ENCODE measurements around the gene COQ10A.
"Not testable (repeated sequence)": the region's sequence is repeated elsewhere in the genome, so short reads cannot be mapped to it uniquely, and the experiment has no call there.

Gene COQ10A

GRCh38 chr12:56280849-56281248, 14.1 kb downstream of the COQ10A start:
- DNase-seq: no peak

GRCh38 chr12:56282030-56282429, 15.3 kb downstream of the COQ10A start:
- DNase-seq: no peak

GRCh38 chr12:56282579-56282978, 15.8 kb downstream of the COQ10A start:
- no peak for DNase-seq

GRCh38 chr12:56284263-56284662, 17.5 kb downstream of the COQ10A start:
- DNase-seq: not testable (repeated sequence)

GRCh38 chr12:56286044-56286830, 19.5 kb downstream of the COQ10A start:
- DNase-seq: no peak

GRCh38 chr12:56288705-56289387, 22.1 kb downstream of the COQ10A start:
- DNase-seq: no peak

GRCh38 chr12:56293795-56294194, 27.1 kb downstream of the COQ10A start:
- no peak for DNase-seq

GRCh38 chr12:56296295-56296694, 29.6 kb downstream of the COQ10A start:
- no peak for DNase-seq

GRCh38 chr12:56297400-56297799, 30.7 kb downstream of the COQ10A start:
- no peak for DNase-seq

GRCh38 chr12:56298828-56299227, 32.1 kb downstream of the COQ10A start:
- DNase-seq: peak in 1 of 6 experiments; percentile 32

GRCh38 chr12:56299308-56299852, 32.6 kb downstream of the COQ10A start:
- DNase-seq: peak in 3 of 6 experiments; percentile 16 to 60 (median 38)

GRCh38 chr12:56299853-56300643, 33.3 kb downstream of the COQ10A start, which contains the start of gene CS:
TSS of gene CS (minus strand) at chr12:56300330. CDS start at chr12:56300201, 129 bp downstream.
- peak; percentile 91 to 99 (median 97) for DNase-seq

GRCh38 chr12:56300644-56301464, 34.1 kb downstream of the COQ10A start:
- no peak for DNase-seq

GRCh38 chr12:56304276-56304675, 37.5 kb downstream of the COQ10A start:
- no peak for DNase-seq

GRCh38 chr12:56304872-56305590, 38.3 kb downstream of the COQ10A start:
- no peak for DNase-seq

- DNase-seq: no peak
Observed at GRCh38 chr12:56307221-56307965, 40.7 kb downstream of the COQ10A start.

GRCh38 chr12:56308714-56309113, 42.0 kb downstream of the COQ10A start:
- DNase-seq: no peak

- DNase-seq: no peak
Observed at GRCh38 chr12:56311003-56311402, 44.3 kb downstream of the COQ10A start.

GRCh38 chr12:56315249-56315621, 48.5 kb downstream of the COQ10A start:
- no peak for DNase-seq

GRCh38 chr12:56315622-56316473, 49.1 kb downstream of the COQ10A start, which contains the start of gene CNPY2:
TSS of gene CNPY2 (minus strand) at chr12:56315988. CDS start at chr12:56315217, 771 bp downstream.
- peak; percentile 86 to 98 (median 92) for DNase-seq
